ENCODE measurements around the gene LRRC4B. TPM values are rescaled to one million over a fixed set of nuclear protein-coding genes. Genes with fewer than 3 reads are reported as not detected.
"Not testable (repeated sequence)": the region's sequence is repeated elsewhere in the genome, so short reads cannot be mapped to it uniquely, and the experiment has no call there.

The LRRC4B gene
- total RNA-seq, 6 experiments from 2014 or later, result 0.22 to 1.2 (median 0.52) TPM

- Histone ChIP-seq H3K4me1 (no peaks in the 10 kb centered on the region), H3K4me3 (no peak overlapping the region), H3K27me3 (no peaks in the 10 kb centered on the region), H3K9me3 (no peaks in the 10 kb centered on the region), H3K36me3 (no peaks in the 10 kb centered on the region), H3K27ac (no peak overlapping the region)
- DNase-seq (no peak), ATAC-seq (no peak)
- 40% methylated on average over 3 of the region's 3 CpGs for WGBS (ENCODE audit: insufficient coverage, low coverage, low lambda C conversion rate, missing lambda C conversion rate)
- no peak for TF ChIP-seq CTCF (IDR thresholded peaks at IDR 0.05)
- TF ChIP-seq POLR2A (IDR thresholded peaks at IDR 0.05), result no peak
- intact Hi-C loops (cut with DNase I), result loop anchor here (10.0 kb wide), 1 partner anchor 250 kb away; no protein-coding TSS in a partner anchor
Measured at GRCh38 chr19:50534478-50534877, 33.8 kb downstream of the LRRC4B start.

GRCh38 chr19:50532952-50533351 lies 35.3 kb downstream of the LRRC4B start:
- intact Hi-C loops (cut with DNase I), result loop anchor here (10.0 kb wide), 1 partner anchor 252 kb away; no protein-coding TSS in a partner anchor
- DNase-seq, result no peak
- Histone ChIP-seq H3K36me3 (no peaks in the 10 kb centered on the region), H3K4me3 (no peak overlapping the region), H3K4me1 (no peaks in the 10 kb centered on the region), H3K27me3 (peaks cover 0 to 7% of the 10 kb centered on the region in 2 donors), H3K27ac (no peak overlapping the region), H3K9me3 (no peaks in the 10 kb centered on the region)
- TF ChIP-seq POLR2A (IDR thresholded peaks at IDR 0.05) (no peak), CTCF (IDR thresholded peaks at IDR 0.05) (no peak)
- no peak for ATAC-seq
- 42% methylated on average over 4 of the region's 4 CpGs for WGBS (ENCODE audit: insufficient coverage, low coverage, low lambda C conversion rate, missing lambda C conversion rate)

GRCh38 chr19:50531171-50531612 lies 37.0 kb downstream of the LRRC4B start:
- Histone ChIP-seq H3K27me3 (peaks cover 0 to 7% of the 10 kb centered on the region in 2 donors), H3K27ac (no peak overlapping the region), H3K9me3 (no peaks in the 10 kb centered on the region), H3K4me3 (no peak overlapping the region), H3K36me3 (no peaks in the 10 kb centered on the region), H3K4me1 (no peaks in the 10 kb centered on the region)
- no CpG with 5 or more reads among the region's 14 CpGs for WGBS (ENCODE audit: insufficient coverage, low coverage, low lambda C conversion rate, missing lambda C conversion rate)
- intact Hi-C loops (cut with DNase I), result loop anchor here (10.0 kb wide), 1 partner anchor 254 kb away; no protein-coding TSS in a partner anchor
- DNase-seq (no peak), ATAC-seq (no peak)
- TF ChIP-seq POLR2A (IDR thresholded peaks at IDR 0.05) (no peak), CTCF (IDR thresholded peaks at IDR 0.05) (no peak)

- H3K27me3 ChIP-seq; H3K4me3 ChIP-seq; H3K9me3 ChIP-seq; ATAC-seq; H3K27ac ChIP-seq; intact Hi-C loops (cut with DNase I); H3K36me3 ChIP-seq; H3K4me1 ChIP-seq; DNase-seq: not testable (repeated sequence)
- 67% methylated on average over 3 of the region's 3 CpGs for whole genome bisulfite sequencing (ENCODE audit: insufficient coverage, low coverage, low lambda C conversion rate, missing lambda C conversion rate)
Measured at GRCh38 chr19:50528052-50528451, 40.2 kb downstream of the LRRC4B start.

GRCh38 chr19:50522881-50523280 lies 45.4 kb downstream of the LRRC4B start:
- no peaks in the 10 kb centered on the region for H3K36me3 ChIP-seq
- ATAC-seq (no peak), DNase-seq (peak in 1 of 3 donors; percentile 45)
- H3K4me3 ChIP-seq, result no peak overlapping the region
- no peak overlapping the region for H3K27ac ChIP-seq
- no peaks in the 10 kb centered on the region for H3K27me3 ChIP-seq
- intact Hi-C loops (cut with DNase I), result no loop called here
- no peaks in the 10 kb centered on the region for H3K9me3 ChIP-seq
- no peaks in the 10 kb centered on the region for H3K4me1 ChIP-seq
- TF ChIP-seq CTCF (IDR thresholded peaks at IDR 0.05) (no peak), POLR2A (IDR thresholded peaks at IDR 0.05) (no peak)
- WGBS (ENCODE audit: insufficient coverage, low coverage, low lambda C conversion rate, missing lambda C conversion rate), result 88% methylated on average over 7 of the region's 10 CpGs
